Mesendoderm (in vitro differentiated cells): Measurements from ENCODE around the gene CLCN4.
A peak's percentile ranks its signal among the peaks of the same experiment; 100 is the strongest.

Source experiments
- DNase-seq: peaks from one replicate; pipeline ENCODE4 v3.0.0; 2013
- H2AK5ac ChIP-seq: 2 replicates; pipeline ENCODE4 v1.6.1; 2013; ENCODE audit warnings: low read length, inconsistent platforms
- H2BK120ac ChIP-seq: 2 replicates; pipeline ENCODE4 v1.6.1; 2013; ENCODE audit warnings: low read depth, mild to moderate bottlenecking, low read length, moderate library complexity, mixed read lengths
- H2BK15ac ChIP-seq: replicated peaks from 2 replicates; pipeline ENCODE4 v1.6.1; 2013; ENCODE audit warnings: low read depth, mild to moderate bottlenecking, moderate library complexity
- H2BK5ac ChIP-seq: 2 replicates; pipeline ENCODE4 v1.6.1; 2013; ENCODE audit warnings: low read length, inconsistent platforms
- H3K18ac ChIP-seq: 2 replicates; pipeline ENCODE4 v1.6.1; 2013; ENCODE audit warnings: mild to moderate bottlenecking, low read length, mixed read lengths
- H3K23ac ChIP-seq: one replicate; pipeline ENCODE4 v1.6.1; 2013; ENCODE audit warnings: low read length
- H3K27ac ChIP-seq: 2 replicates; pipeline ENCODE4 v1.5.1; 2013; ENCODE audit warnings: low read depth, mild to moderate bottlenecking, inconsistent platforms, low read length, moderate library complexity
- H3K27me3 ChIP-seq: 2 replicates; pipeline ENCODE4 v1.6.1; 2013; ENCODE audit warnings: low read length, control low read depth, mild to moderate bottlenecking, inconsistent platforms; ENCODE audit not compliant: insufficient read depth, poor library complexity
- H3K36me3 ChIP-seq: 2 replicates; pipeline ENCODE4 v1.6.1; 2013; ENCODE audit warnings: low read length, inconsistent platforms; ENCODE audit not compliant: control insufficient read depth, insufficient read depth
- H3K4ac ChIP-seq: one replicate; pipeline ENCODE4 v1.6.1; 2013; ENCODE audit warnings: low read depth, mild to moderate bottlenecking, low read length, moderate library complexity
- H3K4me1 ChIP-seq: 2 replicates; pipeline ENCODE4 v1.6.1; 2013; ENCODE audit warnings: low read depth, low read length, inconsistent platforms; ENCODE audit not compliant: control insufficient read depth
- H3K4me2 ChIP-seq: 2 replicates; pipeline ENCODE4 v1.6.1; 2013; ENCODE audit warnings: low read length
- H3K4me3 ChIP-seq: 2 replicates; pipeline ENCODE4 v1.5.1; 2013; ENCODE audit warnings: mild to moderate bottlenecking, low read length
- H3K56ac ChIP-seq: one replicate; pipeline ENCODE4 v1.6.1; 2013; ENCODE audit warnings: low read length
- H3K79me1 ChIP-seq: 2 replicates; pipeline ENCODE4 v1.6.1; 2013; ENCODE audit warnings: low read length, inconsistent platforms
- H3K79me2 ChIP-seq: 2 replicates; pipeline ENCODE4 v1.6.1; 2013; ENCODE audit warnings: mild to moderate bottlenecking, low read length; ENCODE audit not compliant: control insufficient read depth, insufficient read depth
- H3K9ac ChIP-seq: 2 replicates; pipeline ENCODE4 v1.6.1; 2013; ENCODE audit warnings: low read length, inconsistent platforms
- H4K5ac ChIP-seq: one replicate; pipeline ENCODE4 v1.6.1; 2013; ENCODE audit warnings: low read length
- H4K8ac ChIP-seq: one replicate; pipeline ENCODE4 v1.6.1; 2013; ENCODE audit warnings: low read depth, mild to moderate bottlenecking, control low read depth, low read length, moderate library complexity
- WGBS: extraction: QIAGEN DNeasy Blood & Tissue Kit; methylation state at CpG from one replicate; pipeline ENCODE4 v1.1.7; 2013; ENCODE audit warnings: low lambda C conversion rate, missing lambda C conversion rate; ENCODE audit not compliant: insufficient coverage; ENCODE audit errors: extremely low coverage; 5-methylcytosine and 5-hydroxymethylcytosine counted together

The CLCN4 gene

DNA sequence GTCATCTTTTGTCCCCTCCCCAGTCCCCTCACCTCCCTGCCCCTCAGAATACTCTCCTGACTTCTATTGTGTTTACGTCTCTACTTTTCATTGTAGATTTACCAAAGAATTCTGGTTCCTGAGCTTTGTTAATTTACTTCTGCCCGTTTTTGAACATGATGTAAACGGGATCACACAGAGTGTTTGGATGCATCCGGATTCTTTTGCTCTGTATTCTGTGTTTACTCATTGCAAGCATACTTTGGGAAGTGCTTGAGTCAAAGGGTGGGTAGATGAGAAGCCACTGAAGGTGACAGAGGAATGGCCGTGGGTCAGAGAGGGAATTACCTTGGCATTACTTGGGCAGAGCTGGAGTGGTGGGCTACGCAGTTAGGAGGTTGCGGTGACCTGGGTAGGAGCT lies 18.0 kb downstream of the CLCN4 start:
- peak overlapping the region; percentile 7 for H3K56ac ChIP-seq
- no peak overlapping the region for H2AK5ac ChIP-seq
- no peak overlapping the region for H3K18ac ChIP-seq
- no peaks in the 10 kb centered on the region for H3K36me3 ChIP-seq
- no peaks in the 10 kb centered on the region for H3K4me1 ChIP-seq
- WGBS: no CpG with 5 or more reads among the region's 7 CpGs
- H3K79me2 ChIP-seq: no peaks in the 10 kb centered on the region
- H2BK15ac ChIP-seq: no peak overlapping the region
- no peak overlapping the region for H3K4ac ChIP-seq
- no peak for DNase-seq
- H3K4me3 ChIP-seq: no peak overlapping the region
- no peaks in the 10 kb centered on the region for H3K79me1 ChIP-seq
- no peak overlapping the region for H3K23ac ChIP-seq
- no peak overlapping the region for H2BK5ac ChIP-seq
- no peak overlapping the region for H4K8ac ChIP-seq
- no peaks in the 10 kb centered on the region for H3K27me3 ChIP-seq
- no peak overlapping the region for H4K5ac ChIP-seq
- H3K4me2 ChIP-seq: no peak overlapping the region
- no peak overlapping the region for H2BK120ac ChIP-seq
- H3K27ac ChIP-seq: no peak overlapping the region
- H3K9ac ChIP-seq: no peak overlapping the region

DNA sequence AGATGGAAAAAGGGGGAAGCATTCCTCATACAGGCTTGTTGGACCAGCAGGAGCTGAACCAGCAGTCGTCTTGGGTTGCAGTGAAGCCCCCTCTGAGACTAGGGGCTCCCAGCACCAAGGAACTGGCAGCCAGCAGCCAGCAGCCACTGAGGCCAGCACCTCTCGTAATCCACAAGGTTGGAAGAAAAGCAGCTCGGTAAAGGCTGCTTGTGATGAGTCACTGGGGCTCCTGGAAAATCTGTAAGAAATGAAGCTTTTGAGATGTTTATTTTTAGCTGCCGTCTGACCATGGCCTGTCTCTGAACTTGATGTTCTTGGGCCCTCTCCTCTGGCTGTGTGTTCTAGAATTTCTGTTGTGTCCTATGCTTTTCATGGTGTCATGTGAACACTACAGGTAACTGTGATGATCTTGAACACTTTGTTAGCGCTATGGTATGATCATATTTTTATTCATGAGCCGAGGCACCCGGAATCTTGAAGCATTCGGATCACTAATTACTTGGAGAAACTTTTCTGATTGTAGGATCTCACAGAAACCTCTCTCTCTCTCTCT lies 18.6 kb downstream of the CLCN4 start:
- no peak overlapping the region for H2BK15ac ChIP-seq
- no peaks in the 10 kb centered on the region for H3K27me3 ChIP-seq
- no CpG with 5 or more reads among the region's 8 CpGs for WGBS
- no peaks in the 10 kb centered on the region for H3K4me1 ChIP-seq
- H3K79me2 ChIP-seq: no peaks in the 10 kb centered on the region
- H2AK5ac ChIP-seq: no peak overlapping the region
- no peaks in the 10 kb centered on the region for H3K36me3 ChIP-seq
- no peak overlapping the region for H2BK120ac ChIP-seq
- no peak overlapping the region for H3K27ac ChIP-seq
- DNase-seq: no peak
- no peak overlapping the region for H3K9ac ChIP-seq
- no peak overlapping the region for H3K23ac ChIP-seq
- H3K18ac ChIP-seq: no peak overlapping the region
- H3K4me3 ChIP-seq: no peak overlapping the region
- H4K5ac ChIP-seq: no peak overlapping the region
- no peaks in the 10 kb centered on the region for H3K79me1 ChIP-seq
- no peak overlapping the region for H3K4me2 ChIP-seq
- H2BK5ac ChIP-seq: no peak overlapping the region
- no peak overlapping the region for H3K4ac ChIP-seq
- peak overlapping the region; percentile 7 for H3K56ac ChIP-seq
- no peak overlapping the region for H4K8ac ChIP-seq

DNA sequence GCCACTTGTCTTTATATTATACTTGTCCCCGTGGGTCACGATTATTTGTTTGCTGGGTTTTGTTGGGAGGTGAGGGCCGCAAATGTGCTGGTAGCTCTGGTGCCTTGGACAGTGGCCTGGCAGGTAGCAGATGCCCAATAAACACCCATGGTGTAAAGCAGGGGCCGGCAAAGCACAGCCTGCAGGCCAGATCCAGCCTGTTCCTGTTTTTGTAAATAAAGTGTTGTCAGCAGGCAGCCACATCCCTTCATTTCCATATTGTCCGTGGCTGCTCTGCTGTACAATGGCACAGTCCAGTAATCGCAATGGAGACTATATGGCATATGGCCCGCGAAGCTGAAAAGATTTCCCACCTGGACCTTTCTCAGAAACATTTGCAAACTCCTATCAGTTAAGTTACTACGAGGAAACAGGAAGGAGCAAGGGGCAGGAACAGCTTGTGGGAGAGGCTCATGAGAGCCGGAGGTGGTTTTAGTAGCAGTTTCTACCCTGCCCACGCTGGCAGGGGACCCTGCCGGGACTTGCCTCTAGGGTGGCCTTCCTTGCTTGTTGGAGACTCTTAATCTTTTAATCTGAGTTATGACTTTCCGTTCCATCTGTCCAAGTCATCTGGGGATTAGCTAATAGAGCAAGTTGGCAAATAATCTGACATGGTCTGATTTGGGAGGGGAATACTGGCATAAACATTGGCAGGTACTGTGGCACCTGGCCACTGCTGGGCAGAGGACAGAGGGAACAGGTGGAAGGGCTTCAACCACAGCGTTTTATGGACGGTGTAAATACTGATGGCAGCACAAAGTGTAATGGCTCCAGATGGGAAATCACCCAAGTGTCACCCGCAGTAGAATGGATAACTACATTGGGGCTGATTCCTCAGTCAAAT lies 19.6 kb downstream of the CLCN4 start:
- H4K8ac ChIP-seq: no peak overlapping the region
- no peaks in the 10 kb centered on the region for H3K27me3 ChIP-seq
- no peak overlapping the region for H2AK5ac ChIP-seq
- H2BK5ac ChIP-seq: no peak overlapping the region
- no peak overlapping the region for H2BK15ac ChIP-seq
- no peak overlapping the region for H2BK120ac ChIP-seq
- WGBS: no CpG with 5 or more reads among the region's 16 CpGs
- H3K36me3 ChIP-seq: no peaks in the 10 kb centered on the region
- no peak overlapping the region for H3K18ac ChIP-seq
- no peak overlapping the region for H3K27ac ChIP-seq
- no peak overlapping the region for H3K4ac ChIP-seq
- no peaks in the 10 kb centered on the region for H3K79me2 ChIP-seq
- no peak overlapping the region for H4K5ac ChIP-seq
- H3K56ac ChIP-seq: no peak overlapping the region
- H3K4me3 ChIP-seq: no peak overlapping the region
- H3K23ac ChIP-seq: no peak overlapping the region
- no peak for DNase-seq
- H3K9ac ChIP-seq: no peak overlapping the region
- H3K4me1 ChIP-seq: no peaks in the 10 kb centered on the region
- H3K79me1 ChIP-seq: no peaks in the 10 kb centered on the region
- H3K4me2 ChIP-seq: no peak overlapping the region

DNA sequence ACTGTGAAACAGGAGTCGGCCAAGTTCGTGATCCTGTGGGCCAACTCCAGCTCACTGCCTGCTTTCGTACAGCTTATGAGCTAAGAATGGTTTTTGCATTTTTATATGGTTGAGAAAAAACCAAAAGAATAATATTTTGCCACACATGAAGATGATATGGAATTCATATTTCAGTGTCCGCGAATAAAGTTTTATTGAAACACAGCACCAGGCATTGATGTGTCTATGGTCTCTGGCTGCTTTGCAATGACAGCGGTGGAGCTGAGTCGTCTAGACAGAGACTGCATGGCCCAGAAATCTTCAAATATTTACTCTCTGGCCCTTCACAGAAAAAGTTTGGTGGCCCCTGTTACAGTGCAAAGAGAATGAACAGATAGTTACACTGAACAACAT lies 20.2 kb downstream of the CLCN4 start:
- DNase-seq: no peak

DNA sequence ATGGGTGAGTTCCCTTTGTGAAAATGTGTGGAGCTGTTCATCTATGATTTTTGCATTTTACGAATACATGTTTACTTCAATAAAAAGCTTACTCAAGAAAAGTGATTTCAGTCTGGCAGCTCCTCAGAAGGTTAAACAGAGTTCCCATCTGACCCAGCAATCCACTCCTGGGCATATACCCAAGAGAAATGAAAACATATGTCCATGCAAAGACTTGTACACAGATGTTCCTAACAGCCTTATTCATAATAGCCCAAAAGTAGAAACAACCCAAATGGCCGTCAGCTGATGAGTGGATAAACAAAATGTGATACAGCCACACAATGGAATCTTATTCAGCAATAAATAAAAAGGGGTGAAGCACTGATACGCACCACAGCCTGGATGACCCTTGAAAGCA lies 20.8 kb downstream of the CLCN4 start:
- Histone ChIP-seq H3K23ac (no peak overlapping the region), H3K27ac (no peak overlapping the region), H3K4me2 (no peak overlapping the region), H3K4me3 (no peak overlapping the region), H2BK5ac (no peak overlapping the region), H3K18ac (no peak overlapping the region), H3K4me1 (no peaks in the 10 kb centered on the region), H2BK15ac (no peak overlapping the region), H3K79me2 (no peaks in the 10 kb centered on the region), H4K5ac (no peak overlapping the region), H3K56ac (no peak overlapping the region), H2BK120ac (no peak overlapping the region), H2AK5ac (no peak overlapping the region), H3K79me1 (no peaks in the 10 kb centered on the region), H3K9ac (no peak overlapping the region), H3K36me3 (no peaks in the 10 kb centered on the region), H4K8ac (no peak overlapping the region), H3K27me3 (no peaks in the 10 kb centered on the region), H3K4ac (no peak overlapping the region)
- no peak for DNase-seq
- no CpG with 5 or more reads among the region's 3 CpGs for WGBS

More for the DNA sequence above, 20.2 kb downstream of the CLCN4 start:
- no peak overlapping the region for H3K4me2 ChIP-seq
- no peaks in the 10 kb centered on the region for H3K27me3 ChIP-seq
- H3K27ac ChIP-seq: no peak overlapping the region
- no peak overlapping the region for H2BK5ac ChIP-seq
- H2BK15ac ChIP-seq: no peak overlapping the region
- H2AK5ac ChIP-seq: no peak overlapping the region
- no peak overlapping the region for H3K18ac ChIP-seq
- H3K79me1 ChIP-seq: no peaks in the 10 kb centered on the region
- no peak overlapping the region for H3K4ac ChIP-seq
- H3K36me3 ChIP-seq: no peaks in the 10 kb centered on the region
- H3K9ac ChIP-seq: no peak overlapping the region
- H3K23ac ChIP-seq: no peak overlapping the region
- WGBS: no CpG with 5 or more reads among the region's 7 CpGs
- H3K79me2 ChIP-seq: no peaks in the 10 kb centered on the region
- no peak overlapping the region for H4K8ac ChIP-seq
- no peak overlapping the region for H3K4me3 ChIP-seq
- H3K56ac ChIP-seq: no peak overlapping the region
- H3K4me1 ChIP-seq: no peaks in the 10 kb centered on the region
- no peak overlapping the region for H2BK120ac ChIP-seq
- H4K5ac ChIP-seq: no peak overlapping the region
